ENCODE measurements around the gene ATG14. TPM values are rescaled to one million over a fixed set of nuclear protein-coding genes. Genes with fewer than 3 reads are reported as not detected.
"Not testable (repeated sequence)": the region's sequence is repeated elsewhere in the genome, so short reads cannot be mapped to it uniquely, and the experiment has no call there.

The ATG14 gene
- total RNA-seq, 2 donors from 2014 or later: 10.6 to 10.9 TPM

DNA sequence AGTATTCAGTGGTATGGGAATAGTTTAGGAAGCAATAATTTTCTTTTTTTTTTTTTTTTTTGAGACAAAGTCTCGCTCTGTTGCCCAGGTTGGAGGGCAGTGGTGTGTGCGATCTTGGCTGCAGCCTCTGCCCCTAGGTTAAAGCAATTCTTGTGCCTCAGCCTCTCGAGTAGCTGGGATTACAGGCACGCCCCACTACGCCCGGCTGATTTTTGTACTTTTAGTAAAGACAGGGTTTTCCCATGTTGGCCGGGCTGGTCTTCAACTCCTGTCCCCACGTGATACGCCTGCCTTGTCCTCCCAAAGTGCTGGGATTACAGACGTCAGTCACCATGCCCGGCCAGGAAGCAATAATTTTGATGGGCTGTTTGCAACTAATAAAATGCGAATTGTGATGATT lies 62.1 kb downstream of the ATG14 start:
- DNase-seq (no peak), ATAC-seq (no peak)
- Histone ChIP-seq H3K4me1 (peaks cover 39% of the 10 kb centered on the region), H3K4me3 (no peak overlapping the region), H3K27me3 (no peaks in the 10 kb centered on the region), H3K27ac (no peak overlapping the region), H3K36me3 (replicated peaks in 1 of 2; ENCODE audit: insufficient read depth in 1 of 2, low read depth in 2 of 2) (peaks cover 0 to 6% of the 10 kb centered on the region in 2 donors), H3K9me3 (no peaks in the 10 kb centered on the region)
- WGBS, 2 donors: 78 to 85% methylated on average over 12 of the region's 12 CpGs
- intact Hi-C loops (cut with DNase I): no loop called here
- no peak for TF ChIP-seq POLR2A (IDR thresholded peaks at IDR 0.05)
- TF ChIP-seq, protein P1, sequence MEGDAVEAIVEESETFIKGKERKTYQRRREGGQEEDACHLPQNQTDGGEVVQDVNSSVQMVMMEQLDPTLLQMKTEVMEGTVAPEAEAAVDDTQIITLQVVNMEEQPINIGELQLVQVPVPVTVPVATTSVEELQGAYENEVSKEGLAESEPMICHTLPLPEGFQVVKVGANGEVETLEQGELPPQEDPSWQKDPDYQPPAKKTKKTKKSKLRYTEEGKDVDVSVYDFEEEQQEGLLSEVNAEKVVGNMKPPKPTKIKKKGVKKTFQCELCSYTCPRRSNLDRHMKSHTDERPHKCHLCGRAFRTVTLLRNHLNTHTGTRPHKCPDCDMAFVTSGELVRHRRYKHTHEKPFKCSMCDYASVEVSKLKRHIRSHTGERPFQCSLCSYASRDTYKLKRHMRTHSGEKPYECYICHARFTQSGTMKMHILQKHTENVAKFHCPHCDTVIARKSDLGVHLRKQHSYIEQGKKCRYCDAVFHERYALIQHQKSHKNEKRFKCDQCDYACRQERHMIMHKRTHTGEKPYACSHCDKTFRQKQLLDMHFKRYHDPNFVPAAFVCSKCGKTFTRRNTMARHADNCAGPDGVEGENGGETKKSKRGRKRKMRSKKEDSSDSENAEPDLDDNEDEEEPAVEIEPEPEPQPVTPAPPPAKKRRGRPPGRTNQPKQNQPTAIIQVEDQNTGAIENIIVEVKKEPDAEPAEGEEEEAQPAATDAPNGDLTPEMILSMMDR (IDR thresholded peaks at IDR 0.05): no peak

DNA sequence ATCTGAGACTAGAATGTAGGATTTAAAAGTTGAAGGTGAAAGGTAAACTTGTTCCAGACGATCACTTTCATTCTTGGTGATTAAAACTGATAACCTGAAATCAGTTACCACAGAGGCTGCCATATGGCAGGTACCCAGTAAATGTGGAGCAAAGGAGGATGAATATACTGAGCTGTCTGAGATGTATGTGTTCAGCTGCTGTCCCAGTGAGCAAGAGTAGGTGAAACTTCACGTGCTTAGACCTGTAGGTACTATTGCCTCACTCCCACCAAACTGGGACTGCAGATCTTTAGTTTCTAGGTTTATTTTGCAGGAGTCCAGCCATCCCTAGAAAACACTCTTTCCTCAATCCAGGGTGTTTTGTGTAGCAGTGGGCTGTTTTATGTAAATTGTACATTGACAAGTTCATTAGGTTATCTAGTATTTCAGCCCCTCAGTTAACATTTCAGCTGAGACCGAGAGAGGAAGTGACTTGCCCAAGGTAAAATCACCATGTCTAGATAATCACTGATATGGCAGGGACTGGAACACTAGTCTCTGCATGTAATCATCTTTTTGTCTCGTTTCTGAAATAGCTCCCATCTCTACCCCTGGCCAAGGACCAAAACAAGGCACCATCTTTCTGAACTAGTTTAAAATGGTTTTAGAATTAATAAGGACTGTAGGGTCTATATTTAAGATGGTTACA lies 62.7 kb downstream of the ATG14 start:
- H3K36me3 ChIP-seq (replicated peaks in 1 of 2; ENCODE audit: insufficient read depth in 1 of 2, low read depth in 2 of 2): peaks cover 0 to 6% of the 10 kb centered on the region in 2 donors
- no peaks in the 10 kb centered on the region for H3K27me3 ChIP-seq
- DNase-seq: no peak
- intact Hi-C loops (cut with DNase I): no loop called here
- no peaks in the 10 kb centered on the region for H3K9me3 ChIP-seq
- no peak overlapping the region for H3K27ac ChIP-seq
- H3K4me1 ChIP-seq: peaks cover 41% of the 10 kb centered on the region
- 32 to 39% methylated on average over 4 of the region's 4 CpGs for WGBS, 2 donors
- no peak for TF ChIP-seq POLR2A (IDR thresholded peaks at IDR 0.05)
- TF ChIP-seq, protein P1 (IDR thresholded peaks at IDR 0.05): no peak
- ATAC-seq: no peak
- no peak overlapping the region for H3K4me3 ChIP-seq

DNA sequence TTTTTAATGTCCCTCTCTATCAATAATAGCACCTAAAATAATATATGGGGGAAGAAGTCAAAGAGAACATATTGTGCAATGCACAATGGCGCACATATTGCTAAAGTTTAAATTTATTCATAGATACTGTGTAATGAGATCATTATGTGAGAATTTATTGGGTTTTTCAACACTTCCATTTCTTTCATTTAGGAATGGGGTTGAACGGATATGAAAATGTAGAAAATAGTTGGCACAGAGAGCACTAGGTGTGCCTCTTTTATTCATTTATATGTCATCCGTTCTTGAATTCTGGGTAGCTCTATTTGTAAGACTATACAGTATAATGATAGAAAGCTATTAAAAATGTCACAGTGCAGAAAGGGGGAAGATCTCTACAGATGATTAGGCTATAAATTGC lies 63.9 kb downstream of the ATG14 start:
- no peak overlapping the region for H3K4me3 ChIP-seq
- no peak overlapping the region for H3K27ac ChIP-seq
- H3K36me3 ChIP-seq (replicated peaks in 1 of 2; ENCODE audit: insufficient read depth in 1 of 2, low read depth in 2 of 2): peaks cover 0 to 6% of the 10 kb centered on the region in 2 donors
- intact Hi-C loops (cut with DNase I): no loop called here
- no peaks in the 10 kb centered on the region for H3K9me3 ChIP-seq
- H3K4me1 ChIP-seq: peaks cover 41% of the 10 kb centered on the region
- WGBS, 2 donors: 85 to 97% methylated on average over 3 of the region's 3 CpGs
- DNase-seq: no peak
- no peak for ATAC-seq
- TF ChIP-seq, protein P1 (IDR thresholded peaks at IDR 0.05): no peak
- TF ChIP-seq POLR2A (IDR thresholded peaks at IDR 0.05): no peak
- no peaks in the 10 kb centered on the region for H3K27me3 ChIP-seq

DNA sequence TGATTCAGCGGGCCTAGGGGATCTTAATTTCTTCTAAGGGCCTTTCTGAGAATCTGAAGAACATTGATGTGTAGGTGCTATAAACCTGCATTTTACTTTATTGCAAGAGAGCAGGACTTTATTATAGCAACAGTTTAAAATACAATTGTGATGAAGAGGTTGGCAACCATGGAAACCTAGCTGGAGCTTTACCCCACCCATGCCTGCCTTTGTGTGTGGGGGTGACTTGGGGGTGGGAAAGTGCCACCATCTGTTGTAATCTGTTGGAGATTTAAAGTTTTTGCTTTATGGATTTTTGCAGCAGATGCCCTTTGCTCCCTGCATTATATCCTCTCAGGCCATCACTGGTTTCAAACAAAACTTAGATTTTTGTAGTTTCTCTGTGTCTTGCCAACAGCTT lies 64.6 kb downstream of the ATG14 start:
- Histone ChIP-seq H3K36me3 (replicated peaks in 1 of 2; ENCODE audit: insufficient read depth in 1 of 2, low read depth in 2 of 2) (peaks cover 0 to 4% of the 10 kb centered on the region in 2 donors), H3K4me3 (no peak overlapping the region), H3K27me3 (no peaks in the 10 kb centered on the region), H3K4me1 (peaks cover 41% of the 10 kb centered on the region), H3K9me3 (no peaks in the 10 kb centered on the region), H3K27ac (no peak overlapping the region)
- intact Hi-C loops (cut with DNase I): no loop called here
- TF ChIP-seq, protein P1 (IDR thresholded peaks at IDR 0.05): no peak
- TF ChIP-seq POLR2A (IDR thresholded peaks at IDR 0.05): no peak
- ATAC-seq: no peak
- 92 to 96% methylated on average over 1 of the region's 1 CpG for WGBS, 2 donors
- no peak for DNase-seq

DNA sequence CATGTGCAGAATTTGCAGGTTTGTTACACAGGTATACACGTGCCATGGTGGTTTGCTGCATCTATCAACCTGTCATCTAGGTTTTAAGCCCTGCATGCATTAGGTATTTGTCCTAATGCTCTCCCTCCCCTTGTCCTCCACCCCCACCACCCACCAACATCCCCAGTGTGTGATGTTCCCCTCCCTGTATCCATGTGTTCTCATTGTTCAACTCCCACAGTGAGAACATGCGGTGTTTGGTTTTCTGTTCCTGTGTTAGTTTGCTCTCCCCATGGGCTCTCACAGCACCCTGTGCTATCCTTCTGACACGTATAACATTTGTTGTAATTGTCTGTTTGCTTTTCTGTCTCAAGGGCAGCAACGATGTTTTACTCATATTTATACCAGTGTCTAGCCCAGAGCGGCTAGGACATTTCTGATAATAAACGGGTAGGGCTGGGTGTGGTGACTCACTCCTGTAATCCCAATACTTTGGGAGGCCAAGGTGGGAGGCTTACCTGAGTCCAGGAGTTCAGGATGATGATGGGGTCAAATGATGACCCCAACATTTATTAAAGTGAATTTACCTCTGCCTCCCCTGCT lies 67.0 kb downstream of the ATG14 start:
- H3K36me3 ChIP-seq (replicated peaks in 1 of 2; ENCODE audit: insufficient read depth in 1 of 2, low read depth in 2 of 2); H3K9me3 ChIP-seq; H3K27me3 ChIP-seq; ATAC-seq; H3K27ac ChIP-seq; intact Hi-C loops (cut with DNase I); H3K4me3 ChIP-seq: not testable (repeated sequence)
- 48 to 51% methylated on average over 6 of the region's 6 CpGs for WGBS, 2 donors
- H3K4me1 ChIP-seq: peaks cover 58% of the 10 kb centered on the region
- peak in 1 of 4 donors; percentile 34 for DNase-seq
